Thymus (tissue), 11 donors: ENCODE measurements around the gene UBE2E3. TPM values are rescaled to one million over a fixed set of nuclear protein-coding genes. Genes with fewer than 3 reads are reported as not detected.

Source experiments
- DNase-seq, 9 donors: peaks; one replicate each; pipeline ENCODE4 v3.0.0-alpha.2; 2013; ENCODE audit warnings: low spot score in 9 of 9, low read depth in 6 of 9, missing footprints in 1 of 9
- H3K27ac ChIP-seq, 2 donors: one replicate each; pipeline ENCODE4 v1.5.1; 2013; ENCODE audit warnings: control low read depth in 1 of 2, low read depth in 1 of 2, low read length in 1 of 2, mild to moderate bottlenecking in 1 of 2, moderate library complexity in 1 of 2
- H3K27me3 ChIP-seq, 2 donors: one replicate each; pipeline ENCODE4 v1.5.1; 2013; ENCODE audit warnings: low read length in 1 of 2; ENCODE audit not compliant: control insufficient read depth in 2 of 2, insufficient read depth in 1 of 2
- H3K36me3 ChIP-seq, 2 donors: one replicate each; pipeline ENCODE4 v1.5.1; 2013; ENCODE audit warnings: low read length in 1 of 2, mild to moderate bottlenecking in 1 of 2, moderate library complexity in 1 of 2; ENCODE audit not compliant: control insufficient read depth in 2 of 2, insufficient read depth in 2 of 2
- H3K4me1 ChIP-seq, 2 donors: one replicate each; pipeline ENCODE4 v1.5.1; 2013; ENCODE audit warnings: low read length in 2 of 2; ENCODE audit not compliant: control insufficient read depth in 2 of 2, insufficient read depth in 2 of 2
- H3K4me3 ChIP-seq, 2 donors: one replicate each; pipeline ENCODE4 v1.5.1; 2013; ENCODE audit warnings: low read length in 2 of 2, control low read depth in 1 of 2, mild to moderate bottlenecking in 1 of 2
- H3K9me3 ChIP-seq, 2 donors: one replicate each; pipeline ENCODE4 v1.5.1; 2013; ENCODE audit warnings: low read length in 1 of 2, mild to moderate bottlenecking in 1 of 2; ENCODE audit not compliant: control insufficient read depth in 2 of 2, insufficient read depth in 1 of 2
- WGBS: extraction: QIAGEN DNeasy Blood & Tissue Kit; methylation state at CpG from one replicate; pipeline ENCODE4 v1.1.7; 2013; 5-methylcytosine and 5-hydroxymethylcytosine counted together
- polyA plus RNA-seq: library from polyadenylated mRNA; stranded (reverse); fragments of 200-250 nt; gene quantifications from one replicate; pipeline ENCODE4 v1.2.3, GENCODE V29; 2013
- total RNA-seq: library from RNA; stranded (reverse); fragments of 120-200 nt; gene quantifications from one replicate; pipeline ENCODE4 v1.2.4, GENCODE V29; 2013
- donor health status: healthy.

The UBE2E3 gene
- total and polyA plus RNA-seq, 2 donors: 55.4 to 93.0 TPM

DNA sequence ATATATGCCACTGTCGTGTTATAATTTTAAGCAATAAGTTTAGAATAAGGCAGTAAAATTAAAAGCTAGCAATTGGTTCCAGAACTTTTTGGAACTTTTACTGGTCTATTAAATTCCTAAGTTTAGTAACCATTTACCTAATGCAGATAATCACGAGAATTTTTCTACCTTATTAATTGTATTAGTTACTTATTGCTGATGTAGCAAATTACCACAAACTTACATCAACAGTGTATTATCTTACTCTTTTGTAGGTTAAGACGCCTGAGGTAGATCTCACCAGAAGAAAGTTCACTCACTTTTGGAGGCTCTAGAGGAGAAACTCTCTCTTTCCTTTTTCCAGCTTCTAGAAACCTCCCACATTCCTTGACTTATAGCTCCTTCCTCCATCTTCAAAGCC is 14.0 kb upstream of the UBE2E3 start:
- no peaks in the 10 kb centered on the region for H3K36me3 ChIP-seq
- no peaks in the 10 kb centered on the region for H3K27me3 ChIP-seq
- no peaks in the 10 kb centered on the region for H3K9me3 ChIP-seq
- no peak overlapping the region for H3K4me3 ChIP-seq
- no peak overlapping the region for H3K27ac ChIP-seq
- no peak for DNase-seq
- H3K4me1 ChIP-seq: no peaks in the 10 kb centered on the region
- WGBS: 97% methylated on average over 3 of the region's 3 CpGs

- Histone ChIP-seq H3K36me3 (no peaks in the 10 kb centered on the region), H3K27me3 (no peaks in the 10 kb centered on the region), H3K9me3 (no peaks in the 10 kb centered on the region), H3K4me3 (no peak overlapping the region), H3K4me1 (no peaks in the 10 kb centered on the region), H3K27ac (no peak overlapping the region)
- DNase-seq: no peak
- 93% methylated on average over 1 of the region's 1 CpG for WGBS
These were observed 11.3 kb upstream of the UBE2E3 start for GRCh38 chr2:180969124-180969523.

GRCh38 chr2:180970016-180970415 is 10.4 kb upstream of the UBE2E3 start:
- Histone ChIP-seq H3K4me1 (no peaks in the 10 kb centered on the region), H3K4me3 (no peak overlapping the region), H3K36me3 (no peaks in the 10 kb centered on the region), H3K27ac (no peak overlapping the region), H3K27me3 (no peaks in the 10 kb centered on the region), H3K9me3 (no peaks in the 10 kb centered on the region)
- DNase-seq: no peak
- 96% methylated on average over 3 of the region's 3 CpGs for WGBS

GRCh38 chr2:180971811-180972210 is 8.6 kb upstream of the UBE2E3 start:
- Histone ChIP-seq H3K27ac (no peak overlapping the region), H3K4me3 (no peak overlapping the region), H3K9me3 (no peaks in the 10 kb centered on the region), H3K4me1 (no peaks in the 10 kb centered on the region), H3K27me3 (no peaks in the 10 kb centered on the region), H3K36me3 (no peaks in the 10 kb centered on the region)
- no peak for DNase-seq
- 98% methylated on average over 1 of the region's 1 CpG for WGBS

GRCh38 chr2:180975585-180975984 is 4.8 kb upstream of the UBE2E3 start:
- Histone ChIP-seq H3K36me3 (no peaks in the 10 kb centered on the region), H3K4me1 (peaks cover 0 to 8% of the 10 kb centered on the region in 2 donors)
- 96% methylated on average over 2 of the region's 2 CpGs for WGBS

DNA sequence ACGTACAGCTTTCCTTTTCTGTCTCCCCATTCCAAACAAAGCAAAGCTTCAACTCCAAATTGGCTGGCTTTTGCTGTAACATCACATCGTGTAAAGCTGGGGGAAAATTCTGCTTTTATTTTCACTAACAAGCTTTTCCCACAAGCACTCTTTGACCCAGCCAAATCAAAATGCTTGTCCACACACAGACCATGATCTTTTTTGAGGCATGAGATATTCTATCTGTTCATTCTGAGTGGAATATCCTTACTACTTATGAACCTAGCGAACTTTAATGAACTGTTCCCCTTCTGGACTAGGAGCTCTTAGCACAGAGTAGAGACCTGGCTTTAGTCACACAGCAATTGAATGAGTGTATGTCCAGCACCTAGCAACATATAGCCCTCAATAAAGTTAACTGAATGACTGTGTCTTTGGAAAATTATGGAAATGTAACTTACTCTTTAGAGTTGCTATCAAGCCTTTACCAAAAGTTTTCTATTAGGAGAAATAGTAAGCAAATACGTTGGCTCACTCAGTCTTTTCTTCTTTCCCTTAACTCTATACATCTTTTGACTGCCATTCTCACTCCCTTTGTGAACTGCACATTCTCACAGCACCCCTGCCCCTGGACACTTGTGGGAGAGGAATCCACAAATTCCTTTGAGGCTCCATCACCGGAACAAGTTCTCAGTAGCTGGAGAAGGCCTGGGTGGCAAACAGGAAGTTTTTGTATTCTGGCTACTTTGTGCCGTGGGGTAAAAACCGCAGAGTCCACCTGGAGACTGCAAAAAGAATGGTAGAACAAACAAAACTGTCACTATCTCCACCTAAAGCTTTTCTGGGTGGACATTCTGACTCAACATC is 1.3 kb upstream of the UBE2E3 start:
- no peak overlapping the region for H3K4me3 ChIP-seq
- peak in 3 of 9 donors; percentile 3 to 10 (median 4) for DNase-seq

More at GRCh38 chr2:180975585-180975984, 4.8 kb upstream of the UBE2E3 start:
- H3K9me3 ChIP-seq: no peaks in the 10 kb centered on the region
- H3K4me3 ChIP-seq: no peak overlapping the region
- DNase-seq: no peak
- H3K27ac ChIP-seq: no peak overlapping the region
- H3K27me3 ChIP-seq: peaks cover 0 to 3% of the 10 kb centered on the region in 2 donors

DNA sequence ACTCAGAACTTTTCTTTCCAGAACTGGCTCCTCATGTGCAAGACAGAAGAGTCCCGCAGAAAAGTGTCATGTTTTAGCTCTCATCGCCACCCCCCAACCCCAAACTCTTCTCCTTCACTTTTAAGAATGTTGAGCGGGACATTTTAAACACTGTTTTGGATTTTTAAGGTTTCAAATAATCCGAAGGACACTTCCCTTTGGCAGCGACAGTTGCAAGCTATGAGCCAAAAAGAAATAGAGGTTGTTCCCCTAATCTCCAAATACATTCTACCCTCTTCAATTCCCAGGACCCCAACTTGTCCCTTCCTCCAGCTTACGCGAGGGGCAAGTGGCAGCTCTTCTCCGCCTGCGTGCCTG is 678 bp upstream of the UBE2E3 start:
- peak overlapping the region; percentile 29 to 86 for H3K27ac ChIP-seq
- DNase-seq: peak in 1 of 9 donors; percentile 4
- H3K27me3 ChIP-seq: peaks cover 0 to 3% of the 10 kb centered on the region in 2 donors
- peaks cover 0 to 12% of the 10 kb centered on the region in 2 donors for H3K4me1 ChIP-seq
- 11% methylated on average over 9 of the region's 9 CpGs for WGBS
- peak overlapping the region; percentile 56 to 93 for H3K4me3 ChIP-seq
- no peaks in the 10 kb centered on the region for H3K9me3 ChIP-seq
- H3K36me3 ChIP-seq: peaks cover 0 to 5% of the 10 kb centered on the region in 2 donors

More for the DNA sequence above, 1.3 kb upstream of the UBE2E3 start:
- WGBS: 58% methylated on average over 7 of the region's 7 CpGs
- H3K27ac ChIP-seq: peak overlapping the region; percentile 5 to 40
- H3K9me3 ChIP-seq: no peaks in the 10 kb centered on the region
- H3K27me3 ChIP-seq: peaks cover 0 to 3% of the 10 kb centered on the region in 2 donors
- H3K4me1 ChIP-seq: peaks cover 0 to 12% of the 10 kb centered on the region in 2 donors
- H3K36me3 ChIP-seq: peaks cover 0 to 5% of the 10 kb centered on the region in 2 donors

- WGBS: under 1% methylated on average over 81 of the region's 81 CpGs
- Histone ChIP-seq H3K27ac (peak overlapping the region; percentile 70 to 86), H3K9me3 (no peaks in the 10 kb centered on the region), H3K27me3 (peaks cover 0 to 3% of the 10 kb centered on the region in 2 donors), H3K36me3 (peaks cover 0 to 9% of the 10 kb centered on the region in 2 donors), H3K4me1 (peaks cover 0 to 12% of the 10 kb centered on the region in 2 donors), H3K4me3 (peak overlapping the region; percentile 87 to 93)
- peak in 5 of 9 donors; percentile 21 to 75 (median 48) for DNase-seq
These were observed 822 bp downstream of the UBE2E3 start for GRCh38 chr2:180980943-180981911.
